OCI-LY7 (cell line): ENCODE results near the gene PCBP3. TPM values are rescaled to one million over a fixed set of nuclear protein-coding genes. Genes with fewer than 3 reads are reported as not detected.
"Not testable (repeated sequence)": the region's sequence is repeated elsewhere in the genome, so short reads cannot be mapped to it uniquely, and the experiment has no call there.

Experiments
- BruUV-seq: library from RNA; stranded (reverse); fragments of 400-500 nt; replicated peaks from 2 replicates; lab custom pipeline; 2021; lab: Mats Ljungman, UMichigan
- CTCF ChIA-PET: fragments of 300-600 bp; sonication (Branson Sonifier 250); formaldehyde crosslinking; loops from one replicate; lab custom pipeline; 2022; ENCODE audit warnings: antibody characterized with exemption; ENCODE audit not compliant: unreplicated experiment; lab: Charles Lee
- POLR2A ChIA-PET: fragments of 300-600 bp; sonication (Branson Sonifier 250); formaldehyde crosslinking; loops from one replicate; lab custom pipeline; 2022; ENCODE audit warnings: antibody characterized with exemption; lab: Charles Lee
- DNase-seq: peaks from one replicate; pipeline ENCODE4 v3.0.0-alpha.2; 2015; ENCODE audit warnings: low spot score
- H2AFZ ChIP-seq: fragments of 200-600 bp; sonication (generic), shearing (Covaris generic); 2 replicates; pipeline ENCODE4 v1.6.1; 2014; ENCODE audit warnings: mild to moderate bottlenecking, antibody characterized with exemption, low read length, moderate library complexity
- H3K27ac ChIP-seq: fragments of 200-600 bp; sonication (generic); 2 replicates; pipeline ENCODE4 v1.5.1; 2014; ENCODE audit warnings: mixed run types, low read depth, mild to moderate bottlenecking, moderate library complexity, low read length, inconsistent platforms; ENCODE audit not compliant: poor library complexity, severe bottlenecking
- H3K36me3 ChIP-seq: fragments of 200-600 bp; sonication (generic); 2 replicates; pipeline ENCODE4 v1.6.1; 2014; ENCODE audit warnings: mild to moderate bottlenecking, antibody characterized with exemption, low read length, moderate library complexity, mixed read lengths; ENCODE audit not compliant: insufficient read depth
- H3K4me1 ChIP-seq: fragments of 200-600 bp; sonication (generic); 2 replicates; pipeline ENCODE4 v1.5.1; 2014; ENCODE audit warnings: mild to moderate bottlenecking, low read length; ENCODE audit not compliant: insufficient read depth, poor library complexity, severe bottlenecking
- H3K4me2 ChIP-seq: fragments of 200-600 bp; sonication (generic); 2 replicates; pipeline ENCODE4 v1.6.1; 2014; ENCODE audit warnings: mild to moderate bottlenecking, low read length
- H3K4me3 ChIP-seq: fragments of 200-600 bp; sonication (generic); 2 replicates; pipeline ENCODE4 v1.5.1; 2014; ENCODE audit warnings: mild to moderate bottlenecking, low read depth, low read length; ENCODE audit not compliant: poor library complexity, severe bottlenecking
- H3K79me2 ChIP-seq: fragments of 200-600 bp; sonication (generic); 2 replicates; pipeline ENCODE4 v1.6.1; 2016; ENCODE audit warnings: low read depth, mild to moderate bottlenecking, low read length, moderate library complexity, mixed read lengths; ENCODE audit not compliant: insufficient read depth
- H3K9me2 ChIP-seq: fragments of 200-600 bp; sonication (generic); 2 replicates; pipeline ENCODE4 v1.6.1; 2016; ENCODE audit warnings: mild to moderate bottlenecking, low read length, mixed read lengths; ENCODE audit not compliant: insufficient read depth
- H3K9me3 ChIP-seq: fragments of 200-600 bp; sonication (generic); 2 replicates; pipeline ENCODE4 v1.6.1; 2014; ENCODE audit warnings: mild to moderate bottlenecking, mixed run types, low read length, mixed read lengths
- H4K20me1 ChIP-seq: fragments of 200-600 bp; sonication (generic); 2 replicates; pipeline ENCODE4 v1.6.1; 2014; ENCODE audit warnings: mild to moderate bottlenecking, antibody characterized with exemption, low read length, moderate library complexity, mixed read lengths; ENCODE audit not compliant: insufficient read depth
- EZH2phosphoT487 ChIP-seq: fragments of 200-600 bp; sonication (generic); IDR thresholded peaks from 2 replicates; pipeline ENCODE4 v1.6.1; 2018; ENCODE audit warnings: low read depth, borderline replicate concordance, mild to moderate bottlenecking, mixed run types, antibody characterized with exemption, low read length, moderate library complexity, mixed read lengths
- intact Hi-C: fragments of 100-400 bp; cut with micrococcal nuclease; formaldehyde crosslinking; loops from one replicate; pipeline ENCODE4 v1.10.0; 2022; ENCODE audit not compliant: unreplicated experiment
- total RNA-seq, 2 experiments: library from RNA; depleted of rRNA in 1 of 2; stranded (reverse); fragments of >200 nt in 1 of 2; shearing (Covaris generic) in 1 of 2; gene quantifications; 2 replicates each; pipeline ENCODE4 v1.2.3, GENCODE V29; 2014 to 2022
- TF ChIP-seq, protein P1 (sequence below): fragments of 200-600 bp; sonication (generic); conservative IDR thresholded peaks from 2 replicates; pipeline ENCODE4 v1.5.1; 2014; ENCODE audit warnings: mild to moderate bottlenecking, antibody characterized with exemption, low read length, moderate library complexity, mixed read lengths

Gene PCBP3
- total RNA-seq, 2 experiments from 2014 or later: 0.61 TPM; not detected in 1

GRCh38 chr21:45805321-45805720 is 161.8 kb downstream of the PCBP3 start:
- CTCF ChIA-PET: interaction anchor here (0.6 kb wide), 1 partner anchor 338 kb away, joined by 3 read pairs; no protein-coding TSS in a partner anchor

GRCh38 chr21:45806042-45806441 is 162.5 kb downstream of the PCBP3 start:
- BruUV-seq: no TSS peak
- Histone ChIP-seq H3K9me2 (no peaks in the 10 kb centered on the region), H3K9me3 (no peaks in the 10 kb centered on the region), H3K4me2 (no peak overlapping the region), H2AFZ (no peak overlapping the region), H3K4me1 (no peaks in the 10 kb centered on the region), H3K4me3 (no peak overlapping the region), H4K20me1 (no peaks in the 10 kb centered on the region), H3K79me2 (no peaks in the 10 kb centered on the region), H3K27ac (no peak overlapping the region), H3K36me3 (no peaks in the 10 kb centered on the region)
- no peak for TF ChIP-seq EZH2phosphoT487
- TF ChIP-seq, protein P1, sequence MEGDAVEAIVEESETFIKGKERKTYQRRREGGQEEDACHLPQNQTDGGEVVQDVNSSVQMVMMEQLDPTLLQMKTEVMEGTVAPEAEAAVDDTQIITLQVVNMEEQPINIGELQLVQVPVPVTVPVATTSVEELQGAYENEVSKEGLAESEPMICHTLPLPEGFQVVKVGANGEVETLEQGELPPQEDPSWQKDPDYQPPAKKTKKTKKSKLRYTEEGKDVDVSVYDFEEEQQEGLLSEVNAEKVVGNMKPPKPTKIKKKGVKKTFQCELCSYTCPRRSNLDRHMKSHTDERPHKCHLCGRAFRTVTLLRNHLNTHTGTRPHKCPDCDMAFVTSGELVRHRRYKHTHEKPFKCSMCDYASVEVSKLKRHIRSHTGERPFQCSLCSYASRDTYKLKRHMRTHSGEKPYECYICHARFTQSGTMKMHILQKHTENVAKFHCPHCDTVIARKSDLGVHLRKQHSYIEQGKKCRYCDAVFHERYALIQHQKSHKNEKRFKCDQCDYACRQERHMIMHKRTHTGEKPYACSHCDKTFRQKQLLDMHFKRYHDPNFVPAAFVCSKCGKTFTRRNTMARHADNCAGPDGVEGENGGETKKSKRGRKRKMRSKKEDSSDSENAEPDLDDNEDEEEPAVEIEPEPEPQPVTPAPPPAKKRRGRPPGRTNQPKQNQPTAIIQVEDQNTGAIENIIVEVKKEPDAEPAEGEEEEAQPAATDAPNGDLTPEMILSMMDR: no peak
- POLR2A ChIA-PET: no interaction called here
- CTCF ChIA-PET: no interaction called here
- intact Hi-C loops: no loop called here
- DNase-seq: no peak

More at GRCh38 chr21:45805321-45805720, 161.8 kb downstream of the PCBP3 start:
- TF ChIP-seq, protein P1: no peak
- no peak for TF ChIP-seq EZH2phosphoT487
- H3K4me1 ChIP-seq: no peaks in the 10 kb centered on the region
- no peak for DNase-seq
- H3K27ac ChIP-seq: no peak overlapping the region
- H3K9me2 ChIP-seq: no peaks in the 10 kb centered on the region
- no peaks in the 10 kb centered on the region for H3K9me3 ChIP-seq
- H3K36me3 ChIP-seq: no peaks in the 10 kb centered on the region
- no TSS peak for BruUV-seq
- no peak overlapping the region for H2AFZ ChIP-seq
- no peak overlapping the region for H3K4me3 ChIP-seq
- POLR2A ChIA-PET: no interaction called here
- no peaks in the 10 kb centered on the region for H4K20me1 ChIP-seq
- no peak overlapping the region for H3K4me2 ChIP-seq
- no peaks in the 10 kb centered on the region for H3K79me2 ChIP-seq
- intact Hi-C loops: no loop called here

DNA sequence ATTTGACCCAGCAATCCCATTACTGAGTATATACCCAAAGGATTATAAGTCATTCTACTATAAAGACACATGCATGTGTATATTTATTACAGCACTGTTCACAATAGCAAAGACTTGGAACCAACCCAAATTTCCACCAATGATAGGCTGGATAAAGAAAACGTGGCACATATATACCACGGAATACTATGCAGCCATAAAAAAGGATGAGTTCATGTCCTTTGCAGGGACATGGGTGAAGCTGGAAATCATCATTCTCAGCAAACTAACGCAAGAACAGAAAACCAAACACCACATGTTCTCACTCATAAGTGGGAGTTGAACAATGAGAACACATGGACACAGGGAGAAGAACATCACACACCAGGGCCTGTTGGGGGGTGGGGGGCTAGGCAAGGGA is 165.1 kb downstream of the PCBP3 start:
- POLR2A ChIA-PET, H3K4me2 ChIP-seq, CTCF ChIA-PET, intact Hi-C loops, H3K79me2 ChIP-seq, H3K9me2 ChIP-seq, H3K4me3 ChIP-seq, H3K27ac ChIP-seq, H3K9me3 ChIP-seq, BruUV-seq, H2AFZ ChIP-seq, H3K36me3 ChIP-seq, H3K4me1 ChIP-seq, DNase-seq, H4K20me1 ChIP-seq: not testable (repeated sequence)
